Right lobe of liver (tissue), 6 donors: Measurements from ENCODE around the gene EXD3. TPM values are rescaled to one million over a fixed set of nuclear protein-coding genes. Genes with fewer than 3 reads are reported as not detected.
"Not testable (repeated sequence)": the region's sequence is repeated elsewhere in the genome, so short reads cannot be mapped to it uniquely, and the experiment has no call there.

ENCODE experiments used
- ATAC-seq, 4 donors: fragments of 200-7000 bp; cut with Tn5 transposase; one replicate each; pipeline ENCODE4 v1.9.1; 2020; ENCODE audit warnings: mild to moderate bottlenecking in 4 of 4, moderate library complexity in 4 of 4
- DNase-seq, 3 donors: peaks; one replicate each; pipeline ENCODE4 v3.0.0-alpha.2; 2020
- H3K27ac ChIP-seq, 3 donors: fragments of 200-600 bp; one replicate each; pipeline ENCODE4 v1.8.0; 2022
- H3K27me3 ChIP-seq, 2 donors: fragments of 200-600 bp; one replicate each; pipeline ENCODE4 v1.8.0; 2022
- H3K36me3 ChIP-seq, 4 donors: fragments of 200-600 bp; sonication (generic) in 1 of 4; one replicate each; pipeline versions ENCODE4 v1.5.1 to v1.8.0; 2017 to 2022; ENCODE audit warnings: control low read depth in 1 of 4
- H3K4me1 ChIP-seq, 4 donors: fragments of 200-600 bp; sonication (generic) in 1 of 4; one replicate each; pipeline versions ENCODE4 v1.5.1 to v1.8.0; 2017 to 2022; ENCODE audit warnings: control low read depth in 1 of 4
- H3K4me3 ChIP-seq, 3 donors: fragments of 200-600 bp; one replicate each; pipeline ENCODE4 v1.8.0; 2022
- H3K9me3 ChIP-seq, 4 donors: fragments of 200-600 bp; sonication (generic) in 1 of 4; one replicate each; pipeline versions ENCODE4 v1.5.1 to v1.8.0; 2017 to 2022; ENCODE audit warnings: control low read depth in 1 of 4
- POLR2A ChIP-seq: fragments of 450-650 bp; IDR thresholded peaks from one replicate; pipeline ENCODE4 v1.6.1; 2017; ENCODE audit warnings: antibody characterized with exemption, mild to moderate bottlenecking
- WGBS: methylation state at CpG from one replicate; pipeline ENCODE4 v1.1.6; 2018; ENCODE audit warnings: low coverage, low lambda C conversion rate; ENCODE audit not compliant: insufficient coverage; ENCODE audit errors: missing lambda C conversion rate; 5-methylcytosine and 5-hydroxymethylcytosine counted together
- intact Hi-C, 2 donors: fragments of 100-400 bp; cut with DNase I; formaldehyde crosslinking; loops; one replicate each; pipeline versions ENCODE4 v1.11.2 to v1.14.1; 2022
- long read RNA-seq: library from polyadenylated mRNA; unstranded; transcript quantifications from one replicate; pipeline ENCODE4 v2.0.0, GENCODE V29; 2019
- total RNA-seq, 6 experiments: library from RNA; depleted of rRNA in 2 of 6; stranded (reverse); fragments of >200 nt in 2 of 6; fragmentation: NEBNext Ultra II Directional in 3 of 6; extraction: Animal tissue kit (Norgen Biotek cat#: 25700) in 3 of 6; gene quantifications; one replicate each; pipeline versions ENCODE4 v1.1.0 to v1.2.4, GENCODE V29; 2016 to 2023
- TF ChIP-seq, protein P1 (sequence below), 4 donors: fragments of 200-600 bp in 3 of 4; fragments of 450-650 bp in 1 of 4; IDR thresholded peaks; one replicate each; pipeline versions ENCODE4 v1.5.1 to v1.8.0; 2016 to 2022; ENCODE audit warnings: antibody characterized with exemption in 4 of 4, mild to moderate bottlenecking in 2 of 4
- donor health status: DM: no; HTN: yes; CAD: no.
- donor health status: DM: no; HTN: no; CAD: no.
- donor health status: DM: no; HTN: no; CAD: no.
- donor health status: DM: no; HTN: yes; CAD: no.
- donor health status: DM: no; HTN: yes; CAD: no.

The EXD3 gene, protein sequence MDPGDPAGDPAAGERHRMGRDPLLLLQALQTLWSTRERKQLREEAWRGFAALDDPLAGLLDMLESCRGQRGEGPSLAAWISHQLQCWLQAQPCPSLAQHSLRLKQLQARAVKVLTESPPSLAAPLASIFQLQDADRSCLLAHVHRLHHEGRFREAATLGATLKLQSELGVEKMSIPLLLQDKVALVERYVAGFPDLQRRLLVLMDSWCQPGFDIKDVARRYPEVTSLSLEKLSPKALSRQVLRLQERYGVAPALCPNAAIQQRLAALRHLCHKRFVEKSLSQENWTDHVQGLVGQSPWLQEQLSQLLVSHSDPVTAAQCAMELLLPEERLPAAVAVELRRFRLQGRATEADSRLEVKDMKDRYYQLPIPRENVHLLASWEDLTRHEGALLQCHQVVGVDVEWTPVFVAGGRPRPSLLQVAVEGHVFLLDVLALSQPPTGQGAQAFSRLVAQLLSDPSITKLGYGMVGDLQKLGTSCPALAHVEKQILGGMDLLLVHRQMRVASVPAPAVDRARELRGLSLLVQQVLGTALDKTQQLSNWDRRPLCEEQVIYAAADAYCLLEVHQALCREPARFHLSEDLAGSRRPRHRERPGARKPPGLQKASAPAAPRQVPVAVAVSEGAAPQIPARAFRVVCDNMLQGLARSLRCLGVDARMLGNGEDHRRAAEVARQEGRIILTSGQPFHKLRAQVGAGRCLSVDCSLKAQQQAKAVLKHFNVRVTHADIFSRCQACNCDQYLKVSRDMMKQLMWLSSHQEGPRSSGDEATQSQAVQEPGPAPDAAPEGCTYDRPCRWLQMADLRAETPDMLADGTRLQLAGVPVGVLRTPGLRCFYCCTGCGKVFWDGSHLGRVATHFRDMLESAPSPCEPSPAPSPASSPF
- total RNA-seq: 10 to 100 TPM in 3 of 6 experiments, 1 to 10 TPM in 3; 3.3 to 14.4 (median 10.6) TPM
- long read RNA-seq, partial matches to known transcripts: 0 of 3 reads
- long read RNA-seq, other reads (novel, unspliced or antisense): 1 of 3 reads

DNA sequence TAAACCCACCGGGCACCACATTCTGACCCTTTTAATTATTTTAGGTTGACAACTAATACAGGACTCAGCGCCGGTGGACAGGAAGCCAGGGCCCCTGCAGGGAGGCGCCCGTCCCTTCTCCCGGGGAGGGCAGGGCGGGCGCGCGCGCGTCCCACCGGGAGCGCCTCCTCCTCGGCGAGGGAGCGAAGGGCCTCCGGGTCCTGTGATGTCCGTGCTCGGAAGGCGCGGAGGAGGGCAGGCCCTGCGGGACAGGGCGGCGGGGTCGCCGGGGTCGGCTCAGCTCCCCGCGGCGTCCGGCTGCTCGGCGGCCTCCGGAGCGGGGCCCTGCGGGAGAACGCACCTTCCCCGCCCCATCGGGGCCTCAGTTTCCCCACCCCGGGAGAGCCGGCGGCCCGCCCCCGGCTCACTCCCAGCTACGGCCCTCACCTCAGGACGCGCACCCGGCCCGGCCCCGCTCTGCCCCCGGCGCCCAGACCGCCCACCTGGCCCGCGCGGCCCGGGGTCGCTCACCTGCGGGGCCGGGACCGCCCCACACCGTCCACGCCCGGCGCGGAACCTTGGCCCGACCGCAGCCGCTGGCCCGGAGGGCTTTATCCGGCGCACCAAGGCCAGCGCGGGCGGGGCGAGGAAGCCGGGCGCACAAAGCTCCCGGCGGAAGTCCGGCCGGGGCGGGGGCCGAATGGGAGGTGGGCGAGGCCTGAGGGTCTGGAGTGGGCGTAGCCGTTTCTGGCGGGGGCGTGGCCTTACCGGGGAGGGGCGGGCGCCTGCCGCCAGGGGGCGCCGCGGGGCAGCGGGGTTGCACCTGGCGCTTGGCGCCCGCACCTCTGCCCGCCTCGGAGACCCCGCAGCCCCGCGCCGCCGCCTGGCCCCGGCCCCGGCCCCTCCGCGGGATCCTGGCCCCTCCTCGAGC lies at the start of gene EXD3, which contains the start of gene NOXA1:
TSS of gene EXD3 (minus strand) at position 559 of the 910 bp plus-strand sequence. CDS start 27,805 bp downstream, outside the sequence.
TSS of gene NOXA1 (plus strand) at position 790 of the 910 bp plus-strand sequence. CDS start 137 bp downstream, outside the sequence.
- Histone ChIP-seq H3K27ac (peak within 1 kb of the TSS; percentile 26 to 79 (median 67)), H3K36me3 (no peaks in the 10 kb centered on the region), H3K9me3 (no peaks in the 10 kb centered on the region), H3K4me3 (peak within 1 kb of the TSS; percentile 94 to 97 (median 96)), H3K27me3 (no peaks in the 10 kb centered on the region), H3K4me1 (peaks cover 0 to 11% (median 0%) of the 10 kb centered on the region in 4 donors)
- intact Hi-C loops: no loop called here
- peak; percentile 97 to 98 (median 98) for DNase-seq
- peak; percentile 40 for TF ChIP-seq POLR2A
- TF ChIP-seq, protein P1, sequence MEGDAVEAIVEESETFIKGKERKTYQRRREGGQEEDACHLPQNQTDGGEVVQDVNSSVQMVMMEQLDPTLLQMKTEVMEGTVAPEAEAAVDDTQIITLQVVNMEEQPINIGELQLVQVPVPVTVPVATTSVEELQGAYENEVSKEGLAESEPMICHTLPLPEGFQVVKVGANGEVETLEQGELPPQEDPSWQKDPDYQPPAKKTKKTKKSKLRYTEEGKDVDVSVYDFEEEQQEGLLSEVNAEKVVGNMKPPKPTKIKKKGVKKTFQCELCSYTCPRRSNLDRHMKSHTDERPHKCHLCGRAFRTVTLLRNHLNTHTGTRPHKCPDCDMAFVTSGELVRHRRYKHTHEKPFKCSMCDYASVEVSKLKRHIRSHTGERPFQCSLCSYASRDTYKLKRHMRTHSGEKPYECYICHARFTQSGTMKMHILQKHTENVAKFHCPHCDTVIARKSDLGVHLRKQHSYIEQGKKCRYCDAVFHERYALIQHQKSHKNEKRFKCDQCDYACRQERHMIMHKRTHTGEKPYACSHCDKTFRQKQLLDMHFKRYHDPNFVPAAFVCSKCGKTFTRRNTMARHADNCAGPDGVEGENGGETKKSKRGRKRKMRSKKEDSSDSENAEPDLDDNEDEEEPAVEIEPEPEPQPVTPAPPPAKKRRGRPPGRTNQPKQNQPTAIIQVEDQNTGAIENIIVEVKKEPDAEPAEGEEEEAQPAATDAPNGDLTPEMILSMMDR (IDR thresholded peaks at IDR 0.05): peak; percentile 34 to 91 (median 64)
- 0% methylated on average over 7 of the region's 113 CpGs for WGBS
- peak; percentile 96 to 98 (median 98) for ATAC-seq

DNA sequence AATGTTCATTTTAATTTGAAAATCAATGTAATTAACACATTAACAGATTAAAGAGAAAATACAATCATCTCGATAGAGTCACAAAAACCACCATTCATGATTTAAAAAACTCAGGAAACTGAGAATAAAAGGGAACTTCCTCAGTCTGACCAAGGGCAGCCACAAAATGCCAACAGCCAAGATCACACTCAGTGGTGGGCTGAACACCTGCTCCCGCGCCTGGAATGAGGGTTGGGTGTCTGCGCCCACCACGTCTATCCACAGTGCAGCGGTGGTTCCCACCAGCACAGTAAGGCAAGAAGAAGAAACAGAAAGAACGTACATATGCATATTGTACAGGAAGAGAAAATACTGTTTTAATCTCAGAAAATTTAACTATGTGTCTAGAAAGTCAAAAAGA lies 47.8 kb upstream of the EXD3 start:
- Histone ChIP-seq H3K9me3 (peaks cover 0 to 9% (median 0%) of the 10 kb centered on the region in 4 donors), H3K27me3 (no peaks in the 10 kb centered on the region), H3K4me3 (no peak overlapping the region), H3K36me3 (no peaks in the 10 kb centered on the region), H3K27ac (no peak overlapping the region), H3K4me1 (no peaks in the 10 kb centered on the region)
- TF ChIP-seq POLR2A: no peak
- TF ChIP-seq, protein P1 (IDR thresholded peaks at IDR 0.05): no peak
- intact Hi-C loops: no loop called here
- 58% methylated on average over 7 of the region's 7 CpGs for WGBS
- no peak for ATAC-seq
- DNase-seq: no peak

DNA sequence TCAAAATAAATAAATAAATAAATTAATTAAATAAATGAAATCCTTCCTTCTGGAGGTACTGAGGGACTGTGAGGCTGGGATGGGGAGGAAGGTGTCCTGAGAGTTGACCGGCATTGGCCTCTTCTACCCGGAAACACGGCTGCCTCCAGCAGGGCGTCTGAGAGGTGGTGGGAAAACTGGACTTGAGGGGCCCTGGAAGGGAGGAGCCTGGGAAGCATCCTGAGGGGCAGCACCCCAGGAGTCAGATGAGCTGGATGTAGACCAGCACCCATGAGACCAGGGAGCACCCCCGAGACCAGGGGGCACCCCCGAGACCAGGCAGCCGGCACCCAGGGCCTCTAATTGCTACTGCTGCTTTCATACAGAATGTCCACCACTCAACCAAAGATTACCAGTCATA lies 44.9 kb upstream of the EXD3 start:
- intact Hi-C loops: no loop called here
- no peak for TF ChIP-seq POLR2A
- TF ChIP-seq, protein P1 (IDR thresholded peaks at IDR 0.05): no peak
- no peaks in the 10 kb centered on the region for H3K27me3 ChIP-seq
- ATAC-seq (no peak), DNase-seq (peak in 1 of 3 donors; percentile 40)
- no peak overlapping the region for H3K27ac ChIP-seq
- no peaks in the 10 kb centered on the region for H3K9me3 ChIP-seq
- no peaks in the 10 kb centered on the region for H3K4me1 ChIP-seq
- WGBS: 92% methylated on average over 2 of the region's 7 CpGs
- H3K4me3 ChIP-seq: no peak overlapping the region
- no peaks in the 10 kb centered on the region for H3K36me3 ChIP-seq

DNA sequence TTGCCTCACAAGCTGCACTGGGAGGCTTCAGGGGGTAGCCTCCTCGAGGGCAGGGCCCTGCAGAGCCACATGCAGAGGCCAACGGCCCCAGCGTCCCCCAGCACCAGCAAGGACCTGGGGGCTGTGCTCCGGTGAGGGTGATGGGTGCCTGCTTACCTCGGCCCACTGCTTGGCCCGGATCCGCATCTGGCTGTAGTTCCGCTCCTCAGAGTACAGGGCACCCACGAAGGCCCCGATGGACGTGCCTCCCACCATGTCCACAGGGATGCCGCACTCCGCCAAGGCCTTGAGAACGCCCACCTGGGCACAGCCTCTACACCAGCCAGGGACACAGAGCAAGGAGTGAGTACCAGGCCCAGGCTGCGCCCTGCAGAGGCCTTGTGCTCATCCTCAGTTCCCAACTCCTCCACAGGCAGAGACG lies 44.2 kb upstream of the EXD3 start:
- no CpG with 5 or more reads among the region's 16 CpGs for WGBS
- TF ChIP-seq, protein P1 (IDR thresholded peaks at IDR 0.05): no peak
- no peak for TF ChIP-seq POLR2A
- Histone ChIP-seq H3K9me3 (no peaks in the 10 kb centered on the region), H3K4me1 (no peaks in the 10 kb centered on the region), H3K27ac (no peak overlapping the region), H3K36me3 (no peaks in the 10 kb centered on the region), H3K27me3 (no peaks in the 10 kb centered on the region), H3K4me3 (no peak overlapping the region)
- intact Hi-C loops: no loop called here
- no peak for DNase-seq
- ATAC-seq: no peak

DNA sequence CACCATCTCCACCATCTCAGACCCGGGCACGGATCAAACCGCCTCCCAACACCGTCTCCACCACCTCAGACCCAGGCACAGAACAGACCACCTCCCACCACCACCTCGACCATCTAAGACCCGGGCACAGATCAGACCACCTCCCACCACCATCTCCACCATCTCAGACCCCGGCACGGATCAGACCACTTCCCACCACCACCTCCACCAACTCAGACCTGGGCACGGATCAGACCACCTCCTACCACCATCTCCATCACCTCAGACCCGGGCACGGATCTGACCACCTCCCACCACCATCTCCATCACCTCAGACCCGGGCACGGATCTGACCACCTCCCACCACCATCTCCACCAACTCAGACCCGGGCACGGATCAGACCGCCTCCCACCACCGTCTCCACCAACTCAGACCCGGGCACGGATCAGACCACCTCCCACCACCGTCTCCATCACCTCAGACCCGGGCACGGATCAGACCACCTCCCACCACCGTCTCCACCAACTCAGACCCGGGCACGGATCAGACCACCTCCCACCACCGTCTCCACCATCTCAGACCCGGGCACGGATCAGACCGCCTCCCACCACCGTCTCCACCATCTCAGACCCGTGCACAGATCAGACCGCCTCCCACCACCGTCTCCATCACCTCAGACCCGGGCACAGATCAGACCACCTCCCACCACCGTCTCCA lies 43.6 kb upstream of the EXD3 start:
- intact Hi-C loops, DNase-seq, H3K4me1 ChIP-seq, H3K27me3 ChIP-seq, H3K27ac ChIP-seq, H3K9me3 ChIP-seq, H3K4me3 ChIP-seq, ATAC-seq, H3K36me3 ChIP-seq: not testable (repeated sequence)
- WGBS: 88% methylated on average over 28 of the region's 35 CpGs
